ENCODE data around the gene DCLRE1C. TPM values are rescaled to one million over a fixed set of nuclear protein-coding genes. Genes with fewer than 3 reads are reported as not detected.
"Not testable (repeated sequence)": the region's sequence is repeated elsewhere in the genome, so short reads cannot be mapped to it uniquely, and the experiment has no call there.

The DCLRE1C gene
- total RNA-seq, 2 donors from 2014 or later, result 11.0 to 19.0 TPM

- no peak for DNase-seq
- Histone ChIP-seq H3K27ac (no peak overlapping the region), H3K4me1 (peaks cover 3% of the 10 kb centered on the region), H3K4me3 (no peak overlapping the region), H3K27me3 (no peaks in the 10 kb centered on the region), H3K9me3 (no peaks in the 10 kb centered on the region), H3K36me3 (no peaks in the 10 kb centered on the region), H3K9ac (ENCODE audit: low read depth in 2 of 2, low read length in 2 of 2) (no peak overlapping the region)
- intact Hi-C loops (cut with DNase I), result no loop called here
- TF ChIP-seq CTCF (IDR thresholded peaks at IDR 0.05), result no peak
Measured at GRCh38 chr10:14876764-14877163, 77.1 kb downstream of the DCLRE1C start.

GRCh38 chr10:14875941-14876340, 78.0 kb downstream of the DCLRE1C start:
- H3K9me3 ChIP-seq, result no peaks in the 10 kb centered on the region
- H3K27ac ChIP-seq, result no peak overlapping the region
- H3K9ac ChIP-seq (ENCODE audit: low read depth in 2 of 2, low read length in 2 of 2), result no peak overlapping the region
- peaks cover 3% of the 10 kb centered on the region for H3K4me1 ChIP-seq
- no peak for DNase-seq
- intact Hi-C loops (cut with DNase I), result no loop called here
- H3K27me3 ChIP-seq, result no peaks in the 10 kb centered on the region
- H3K36me3 ChIP-seq, result no peaks in the 10 kb centered on the region
- no peak for TF ChIP-seq CTCF (IDR thresholded peaks at IDR 0.05)
- no peak overlapping the region for H3K4me3 ChIP-seq

GRCh38 chr10:14873090-14873760, 80.7 kb downstream of the DCLRE1C start:
- TF ChIP-seq CTCF (IDR thresholded peaks at IDR 0.05), result no peak

GRCh38 chr10:14864871-14865270, 89.0 kb downstream of the DCLRE1C start:
- H3K9me3 ChIP-seq; H3K27me3 ChIP-seq; H3K4me1 ChIP-seq; H3K9ac ChIP-seq (ENCODE audit: low read depth in 2 of 2, low read length in 2 of 2); DNase-seq; intact Hi-C loops (cut with DNase I); H3K36me3 ChIP-seq; H3K27ac ChIP-seq; H3K4me3 ChIP-seq: not testable (repeated sequence)

More at GRCh38 chr10:14873090-14873760, 80.7 kb downstream of the DCLRE1C start:
- DNase-seq, result no peak
- H3K27ac ChIP-seq, result no peak overlapping the region
- H3K27me3 ChIP-seq, result no peaks in the 10 kb centered on the region
- intact Hi-C loops (cut with DNase I), result no loop called here
- no peaks in the 10 kb centered on the region for H3K9me3 ChIP-seq
- H3K4me1 ChIP-seq, result no peaks in the 10 kb centered on the region
- H3K4me3 ChIP-seq, result no peak overlapping the region
- H3K36me3 ChIP-seq, result no peaks in the 10 kb centered on the region
- no peak overlapping the region for H3K9ac ChIP-seq (ENCODE audit: low read depth in 2 of 2, low read length in 2 of 2)

GRCh38 chr10:14864466-14864865, 89.4 kb downstream of the DCLRE1C start:
- H3K9ac ChIP-seq (ENCODE audit: low read depth in 2 of 2, low read length in 2 of 2); H3K27me3 ChIP-seq; H3K36me3 ChIP-seq; H3K4me3 ChIP-seq; H3K4me1 ChIP-seq; H3K9me3 ChIP-seq; DNase-seq; H3K27ac ChIP-seq; intact Hi-C loops (cut with DNase I): not testable (repeated sequence)

GRCh38 chr10:14860791-14861190, 93.1 kb downstream of the DCLRE1C start:
- peak overlapping the region in 1 of 2 donors; percentile 57 for H3K9ac ChIP-seq (ENCODE audit: low read depth in 2 of 2, low read length in 2 of 2)
- no peak overlapping the region for H3K4me3 ChIP-seq
- H3K9me3 ChIP-seq, result no peaks in the 10 kb centered on the region
- intact Hi-C loops (cut with DNase I), result no loop called here
- H3K27ac ChIP-seq, result peak overlapping the region; percentile 70
- H3K27me3 ChIP-seq, result no peaks in the 10 kb centered on the region
- H3K36me3 ChIP-seq, result no peaks in the 10 kb centered on the region
- H3K4me1 ChIP-seq, result peaks cover 3% of the 10 kb centered on the region
- peak; percentile 81 for DNase-seq
- TF ChIP-seq CTCF (IDR thresholded peaks at IDR 0.05), result no peak

Measured in colonic mucosa (tissue), 4 donors.